Prostate gland (tissue), 2 donors: ENCODE results near the gene PRDX1. TPM values are rescaled to one million over a fixed set of nuclear protein-coding genes. Genes with fewer than 3 reads are reported as not detected.

ENCODE experiments used
- DNase-seq: peaks from one replicate; pipeline ENCODE4 v3.0.0-alpha.2; 2019; ENCODE audit warnings: low spot score
- H3K27ac ChIP-seq, 2 donors: fragments of 200-600 bp; sonication (generic); 2 replicates each; pipeline ENCODE4 v1.5.1; 2017 to 2019
- H3K27me3 ChIP-seq: fragments of 200-600 bp; sonication (generic); replicated peaks from 2 replicates; pipeline ENCODE4 v1.5.1; 2019; ENCODE audit not compliant: insufficient read depth
- H3K36me3 ChIP-seq, 2 donors: fragments of 200-600 bp; sonication (generic); 1 replicate in 1 of 2; 2 replicates in 1 of 2; pipeline versions ENCODE4 v1.5.1 to v1.8.1; 2017 to 2019
- H3K4me1 ChIP-seq: fragments of 200-600 bp; sonication (generic); replicated peaks from 2 replicates; pipeline ENCODE4 v1.5.1; 2019
- H3K4me3 ChIP-seq, 2 donors: fragments of 200-600 bp; sonication (generic); 2 replicates each; pipeline ENCODE4 v1.5.1; 2017 to 2019
- H3K9me3 ChIP-seq: fragments of 200-600 bp; sonication (generic); 2 replicates; pipeline ENCODE4 v1.5.1; 2017
- CTCF ChIP-seq, 4 experiments: fragments of 200-600 bp in 2 of 4; fragments of 450-650 bp in 2 of 4; sonication (generic) in 2 of 4; IDR thresholded peaks; 1 replicate in 3 of 4; 2 replicates in 1 of 4; pipeline ENCODE4 v1.5.1; 2016 to 2019; ENCODE audit warnings: antibody characterized with exemption in 4 of 4, mild to moderate bottlenecking in 2 of 4, moderate library complexity in 2 of 4
- POLR2A ChIP-seq: fragments of 450-650 bp; IDR thresholded peaks from one replicate; pipeline ENCODE4 v1.6.1; 2016; ENCODE audit warnings: antibody characterized with exemption, mild to moderate bottlenecking
- POLR2AphosphoS5 ChIP-seq: sonication (generic); formaldehyde crosslinking; IDR thresholded peaks from one replicate; pipeline ENCODE4 v1.6.1; 2017; ENCODE audit warnings: antibody characterized with exemption
- intact Hi-C: fragments of 100-400 bp; cut with DNase I; formaldehyde crosslinking; loops from one replicate; pipeline ENCODE4 v1.14.2; 2022
- total RNA-seq, 2 donors: library from RNA; depleted of rRNA; stranded (reverse); fragments of >200 nt; gene quantifications; one replicate each; pipeline ENCODE4 v1.1.0, GENCODE V29; 2016

The PRDX1 gene
- total RNA-seq, 2 donors from 2014 or later, result 210 to 335 TPM

- Histone ChIP-seq H3K27ac (no peak overlapping the region), H3K4me1 (no peaks in the 10 kb centered on the region), H3K27me3 (no peaks in the 10 kb centered on the region), H3K9me3 (no peaks in the 10 kb centered on the region), H3K4me3 (no peak overlapping the region), H3K36me3 (no peaks in the 10 kb centered on the region)
- TF ChIP-seq CTCF (IDR thresholded peaks at IDR 0.05) (no peak), POLR2AphosphoS5 (no peak), POLR2A (no peak)
- no peak for DNase-seq
- intact Hi-C loops, result no loop called here
These were observed 56.4 kb downstream of the PRDX1 start for GRCh38 chr1:45465277-45465676.

Other genes starting within 250 kb of the PRDX1 start
- 1 to 10 TPM in 1 of 2 donors, under 1 TPM in 1; 0.41 to 1.5 TPM for gene HPDL, start 195.0 kb downstream of the PRDX1 start, total RNA-seq
- gene TOE1, start 181.7 kb downstream of the PRDX1 start, total RNA-seq, result 10 to 100 TPM; 14.8 to 15.7 TPM
- gene MUTYH, start 181.4 kb downstream of the PRDX1 start, total RNA-seq, result 10 to 100 TPM; 20.1 to 27.4 TPM
- gene TESK2, start 30.7 kb downstream of the PRDX1 start, total RNA-seq, result 10 to 100 TPM; 21.4 to 26.4 TPM
- gene CCDC163, start 21.8 kb downstream of the PRDX1 start, total RNA-seq, result 1 to 10 TPM; 1.6 to 1.7 TPM
- gene MMACHC, start 21.6 kb downstream of the PRDX1 start, total RNA-seq, result 1 to 10 TPM; 5.2 to 6.7 TPM
- gene AKR1A1, start 28.9 kb upstream of the PRDX1 start, total RNA-seq, result 100 to 1,000 TPM in 1 of 2 donors, 10 to 100 TPM in 1; 49.7 to 132 TPM
- gene NASP, start 62.2 kb upstream of the PRDX1 start, total RNA-seq, result 100 to 1,000 TPM in 1 of 2 donors, 10 to 100 TPM in 1; 66.5 to 115 TPM
- 1 to 10 TPM; 1.3 to 3.8 TPM for gene CCDC17, start 102.2 kb upstream of the PRDX1 start, total RNA-seq
- gene GPBP1L1, start 164.6 kb upstream of the PRDX1 start, total RNA-seq, result 100 to 1,000 TPM; 120 to 153 TPM
- 10 to 100 TPM; 29.6 to 32.9 TPM for gene TMEM69, start 166.3 kb upstream of the PRDX1 start, total RNA-seq
- 10 to 100 TPM; 14.8 to 16.1 TPM for gene IPP, start 228.8 kb upstream of the PRDX1 start, total RNA-seq